Measurements from ENCODE around the gene C22orf15.

DNA sequence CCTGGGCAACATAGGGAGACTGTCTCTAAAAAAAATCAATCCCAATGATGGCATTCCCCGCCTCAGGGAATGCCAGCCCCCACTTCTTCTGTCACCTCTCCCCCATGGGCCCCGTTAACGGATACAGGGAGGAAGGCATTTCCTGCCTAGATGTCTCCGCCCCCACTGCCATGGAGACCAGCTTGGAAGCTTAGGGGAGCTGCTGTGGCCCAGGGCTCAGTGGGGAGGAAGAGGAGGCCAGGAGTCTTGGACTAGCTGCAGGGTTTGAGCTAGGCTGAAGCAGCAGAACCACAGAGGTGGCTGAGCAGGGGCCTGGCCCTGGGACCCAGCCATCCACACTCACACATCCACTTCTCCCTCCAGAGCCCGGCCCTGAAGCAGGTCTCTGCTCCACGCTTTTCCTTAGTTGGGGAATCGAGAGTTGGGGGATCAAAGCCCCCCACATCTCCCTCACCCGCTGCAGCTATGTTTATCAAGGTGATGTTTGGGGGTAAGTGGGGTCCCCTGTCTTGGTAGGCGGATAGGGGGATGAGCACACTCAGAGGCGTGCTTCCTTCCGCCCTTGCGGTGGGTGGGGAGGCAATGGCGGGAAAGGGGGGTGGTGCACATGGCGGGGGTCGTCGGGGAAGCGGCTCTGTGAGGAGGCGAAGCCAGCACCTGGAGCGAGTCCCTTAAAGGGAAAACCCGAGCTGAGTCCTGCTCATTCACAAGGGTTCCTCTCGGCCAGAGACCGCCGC is at the start of gene C22orf15:
- no peak for TF ChIP-seq EGR1 (IDR thresholded peaks at IDR 0.05; ENCODE audit: low read depth in 2 of 2)
- TF ChIP-seq, protein P1, sequence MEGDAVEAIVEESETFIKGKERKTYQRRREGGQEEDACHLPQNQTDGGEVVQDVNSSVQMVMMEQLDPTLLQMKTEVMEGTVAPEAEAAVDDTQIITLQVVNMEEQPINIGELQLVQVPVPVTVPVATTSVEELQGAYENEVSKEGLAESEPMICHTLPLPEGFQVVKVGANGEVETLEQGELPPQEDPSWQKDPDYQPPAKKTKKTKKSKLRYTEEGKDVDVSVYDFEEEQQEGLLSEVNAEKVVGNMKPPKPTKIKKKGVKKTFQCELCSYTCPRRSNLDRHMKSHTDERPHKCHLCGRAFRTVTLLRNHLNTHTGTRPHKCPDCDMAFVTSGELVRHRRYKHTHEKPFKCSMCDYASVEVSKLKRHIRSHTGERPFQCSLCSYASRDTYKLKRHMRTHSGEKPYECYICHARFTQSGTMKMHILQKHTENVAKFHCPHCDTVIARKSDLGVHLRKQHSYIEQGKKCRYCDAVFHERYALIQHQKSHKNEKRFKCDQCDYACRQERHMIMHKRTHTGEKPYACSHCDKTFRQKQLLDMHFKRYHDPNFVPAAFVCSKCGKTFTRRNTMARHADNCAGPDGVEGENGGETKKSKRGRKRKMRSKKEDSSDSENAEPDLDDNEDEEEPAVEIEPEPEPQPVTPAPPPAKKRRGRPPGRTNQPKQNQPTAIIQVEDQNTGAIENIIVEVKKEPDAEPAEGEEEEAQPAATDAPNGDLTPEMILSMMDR (IDR thresholded peaks at IDR 0.05; ENCODE audit: low read depth, low read length, missing input control), result no peak
- TF ChIP-seq, protein P2, sequence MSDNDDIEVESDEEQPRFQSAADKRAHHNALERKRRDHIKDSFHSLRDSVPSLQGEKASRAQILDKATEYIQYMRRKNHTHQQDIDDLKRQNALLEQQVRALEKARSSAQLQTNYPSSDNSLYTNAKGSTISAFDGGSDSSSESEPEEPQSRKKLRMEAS (IDR thresholded peaks at IDR 0.05), result no peak
- TF ChIP-seq, protein P3, sequence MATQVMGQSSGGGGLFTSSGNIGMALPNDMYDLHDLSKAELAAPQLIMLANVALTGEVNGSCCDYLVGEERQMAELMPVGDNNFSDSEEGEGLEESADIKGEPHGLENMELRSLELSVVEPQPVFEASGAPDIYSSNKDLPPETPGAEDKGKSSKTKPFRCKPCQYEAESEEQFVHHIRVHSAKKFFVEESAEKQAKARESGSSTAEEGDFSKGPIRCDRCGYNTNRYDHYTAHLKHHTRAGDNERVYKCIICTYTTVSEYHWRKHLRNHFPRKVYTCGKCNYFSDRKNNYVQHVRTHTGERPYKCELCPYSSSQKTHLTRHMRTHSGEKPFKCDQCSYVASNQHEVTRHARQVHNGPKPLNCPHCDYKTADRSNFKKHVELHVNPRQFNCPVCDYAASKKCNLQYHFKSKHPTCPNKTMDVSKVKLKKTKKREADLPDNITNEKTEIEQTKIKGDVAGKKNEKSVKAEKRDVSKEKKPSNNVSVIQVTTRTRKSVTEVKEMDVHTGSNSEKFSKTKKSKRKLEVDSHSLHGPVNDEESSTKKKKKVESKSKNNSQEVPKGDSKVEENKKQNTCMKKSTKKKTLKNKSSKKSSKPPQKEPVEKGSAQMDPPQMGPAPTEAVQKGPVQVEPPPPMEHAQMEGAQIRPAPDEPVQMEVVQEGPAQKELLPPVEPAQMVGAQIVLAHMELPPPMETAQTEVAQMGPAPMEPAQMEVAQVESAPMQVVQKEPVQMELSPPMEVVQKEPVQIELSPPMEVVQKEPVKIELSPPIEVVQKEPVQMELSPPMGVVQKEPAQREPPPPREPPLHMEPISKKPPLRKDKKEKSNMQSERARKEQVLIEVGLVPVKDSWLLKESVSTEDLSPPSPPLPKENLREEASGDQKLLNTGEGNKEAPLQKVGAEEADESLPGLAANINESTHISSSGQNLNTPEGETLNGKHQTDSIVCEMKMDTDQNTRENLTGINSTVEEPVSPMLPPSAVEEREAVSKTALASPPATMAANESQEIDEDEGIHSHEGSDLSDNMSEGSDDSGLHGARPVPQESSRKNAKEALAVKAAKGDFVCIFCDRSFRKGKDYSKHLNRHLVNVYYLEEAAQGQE (IDR thresholded peaks at IDR 0.05), result no peak
- TF ChIP-seq, protein P4, sequence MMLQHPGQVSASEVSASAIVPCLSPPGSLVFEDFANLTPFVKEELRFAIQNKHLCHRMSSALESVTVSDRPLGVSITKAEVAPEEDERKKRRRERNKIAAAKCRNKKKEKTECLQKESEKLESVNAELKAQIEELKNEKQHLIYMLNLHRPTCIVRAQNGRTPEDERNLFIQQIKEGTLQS (IDR thresholded peaks at IDR 0.05), result no peak
- no peak for TF ChIP-seq JUND (IDR thresholded peaks at IDR 0.05)
- no peak for TF ChIP-seq RAD21 (IDR thresholded peaks at IDR 0.05)
- no peak for TF ChIP-seq SP1 (IDR thresholded peaks at IDR 0.05)
- TF ChIP-seq YY1 (IDR thresholded peaks at IDR 0.05), result no peak
- TF ChIP-seq TAF1 (conservative IDR thresholded peaks at IDR 0.05), result no peak
